Astrocyte of the cerebellum (primary cell): ENCODE results near the gene FOXJ1.

Experiments
- DNase-seq: peaks from one replicate; pipeline ENCODE4 v3.0.0-alpha.2; 2011; ENCODE audit warnings: low read depth
- H3K4me3 ChIP-seq: 2 replicates; pipeline ENCODE4 v1.5.1; 2011; ENCODE audit warnings: mild to moderate bottlenecking, low read depth, low read length, moderate library complexity
- CTCF ChIP-seq: IDR thresholded peaks from 2 replicates; pipeline ENCODE4 v1.5.1; 2012; ENCODE audit warnings: low read length, low read depth, moderate library complexity, mild to moderate bottlenecking; ENCODE audit errors: missing control alignments
- in situ Hi-C: cut with HindIII; loops from 2 replicates; pipeline ENCODE4 v1.10.0; 2017; ENCODE audit warnings: low sequenced_read_pairs

FOXJ1 gene

GRCh38 chr17:76121932-76122430 lies 19.1 kb downstream of the FOXJ1 start:
- no peak for DNase-seq
- in situ Hi-C loops = no loop called here
- no peak for TF ChIP-seq CTCF
- no peak overlapping the region for H3K4me3 ChIP-seq

GRCh38 chr17:76120658-76121008 lies 20.4 kb downstream of the FOXJ1 start:
- no peak for DNase-seq
- TF ChIP-seq CTCF = no peak
- H3K4me3 ChIP-seq = no peak overlapping the region
- in situ Hi-C loops = no loop called here

GRCh38 chr17:76119409-76120371 lies 21.4 kb downstream of the FOXJ1 start:
- in situ Hi-C loops = no loop called here
- H3K4me3 ChIP-seq = no peak overlapping the region
- DNase-seq = no peak
- no peak for TF ChIP-seq CTCF

GRCh38 chr17:76115138-76115754 lies 25.8 kb downstream of the FOXJ1 start:
- in situ Hi-C loops = no loop called here
- no peak for TF ChIP-seq CTCF
- no peak for DNase-seq
- no peak overlapping the region for H3K4me3 ChIP-seq

GRCh38 chr17:76111956-76112355 lies 29.1 kb downstream of the FOXJ1 start:
- TF ChIP-seq CTCF = no peak
- no peak for DNase-seq
- in situ Hi-C loops = no loop called here
- H3K4me3 ChIP-seq = no peak overlapping the region

- in situ Hi-C loops = no loop called here
- no peak for TF ChIP-seq CTCF
- no peak overlapping the region for H3K4me3 ChIP-seq
- no peak for DNase-seq
Observed at GRCh38 chr17:76107509-76107908, 33.5 kb downstream of the FOXJ1 start.
